Prostate gland (tissue), 2 donors: ENCODE measurements around the gene ZNF385B.

ENCODE experiments used
- POLR2A ChIP-seq: fragments of 450-650 bp; IDR thresholded peaks from one replicate; pipeline ENCODE4 v1.6.1; 2016; ENCODE audit warnings: antibody characterized with exemption, mild to moderate bottlenecking
- POLR2AphosphoS5 ChIP-seq: sonication (generic); formaldehyde crosslinking; IDR thresholded peaks from one replicate; pipeline ENCODE4 v1.6.1; 2017; ENCODE audit warnings: antibody characterized with exemption
- TF ChIP-seq, protein P1 (sequence below), 4 experiments: fragments of 200-600 bp in 2 of 4; fragments of 450-650 bp in 2 of 4; sonication (generic) in 2 of 4; IDR thresholded peaks; 1 replicate in 3 of 4; 2 replicates in 1 of 4; pipeline ENCODE4 v1.5.1; 2016 to 2019; ENCODE audit warnings: antibody characterized with exemption in 4 of 4, mild to moderate bottlenecking in 2 of 4, moderate library complexity in 2 of 4

DNA sequence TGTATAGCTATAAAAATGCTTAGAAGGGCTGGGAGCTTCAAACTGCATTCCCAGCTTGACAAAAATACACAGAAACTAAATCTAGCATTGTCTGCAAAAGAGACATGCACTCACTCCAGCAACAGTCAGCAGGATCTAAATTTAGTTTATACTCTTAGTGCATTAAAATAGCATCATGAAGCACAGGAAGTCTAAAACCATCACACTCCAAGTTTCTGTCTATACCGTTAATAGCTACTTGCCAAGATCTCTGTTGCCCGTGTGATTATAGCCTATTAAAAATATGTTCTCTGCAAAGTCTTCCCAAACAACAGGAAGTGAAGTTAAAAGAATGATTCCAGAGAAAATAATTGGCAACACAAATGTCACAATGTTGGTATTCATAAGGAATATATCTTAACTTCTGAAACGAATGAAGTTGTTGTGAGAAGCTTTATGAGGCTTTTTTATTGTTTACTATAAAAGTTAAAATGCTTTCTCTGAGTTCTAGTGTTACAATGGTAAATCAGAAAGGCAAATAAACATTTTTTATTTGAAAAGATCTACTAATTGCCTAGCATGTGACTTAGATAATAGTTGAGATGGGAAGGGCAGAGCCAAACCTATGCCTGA lies 184.2 kb downstream of the ZNF385B start:
- TF ChIP-seq, protein P1, sequence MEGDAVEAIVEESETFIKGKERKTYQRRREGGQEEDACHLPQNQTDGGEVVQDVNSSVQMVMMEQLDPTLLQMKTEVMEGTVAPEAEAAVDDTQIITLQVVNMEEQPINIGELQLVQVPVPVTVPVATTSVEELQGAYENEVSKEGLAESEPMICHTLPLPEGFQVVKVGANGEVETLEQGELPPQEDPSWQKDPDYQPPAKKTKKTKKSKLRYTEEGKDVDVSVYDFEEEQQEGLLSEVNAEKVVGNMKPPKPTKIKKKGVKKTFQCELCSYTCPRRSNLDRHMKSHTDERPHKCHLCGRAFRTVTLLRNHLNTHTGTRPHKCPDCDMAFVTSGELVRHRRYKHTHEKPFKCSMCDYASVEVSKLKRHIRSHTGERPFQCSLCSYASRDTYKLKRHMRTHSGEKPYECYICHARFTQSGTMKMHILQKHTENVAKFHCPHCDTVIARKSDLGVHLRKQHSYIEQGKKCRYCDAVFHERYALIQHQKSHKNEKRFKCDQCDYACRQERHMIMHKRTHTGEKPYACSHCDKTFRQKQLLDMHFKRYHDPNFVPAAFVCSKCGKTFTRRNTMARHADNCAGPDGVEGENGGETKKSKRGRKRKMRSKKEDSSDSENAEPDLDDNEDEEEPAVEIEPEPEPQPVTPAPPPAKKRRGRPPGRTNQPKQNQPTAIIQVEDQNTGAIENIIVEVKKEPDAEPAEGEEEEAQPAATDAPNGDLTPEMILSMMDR (IDR thresholded peaks at IDR 0.05) = no peak
- no peak for TF ChIP-seq POLR2A
- peak; percentile 80 for TF ChIP-seq POLR2AphosphoS5
